ENCODE measurements around the gene NAA40. TPM values are rescaled to one million over a fixed set of nuclear protein-coding genes. Genes with fewer than 3 reads are reported as not detected.

The NAA40 gene
- total and polyA plus RNA-seq, 2 of the 13 experiments (the other 11 are each of a cell fraction or from before 2014, with no cell fraction given), result 11.1 to 17.9 TPM

- peak; percentile 84; the same call in 1 of the 2 replicates for TF ChIP-seq ZNF580 (CRISPR knock-in tag; IDR thresholded peaks at IDR 0.05; ENCODE audit: borderline replicate concordance, low read depth)
- TF ChIP-seq ZNF781 (CRISPR knock-in tag; IDR thresholded peaks at IDR 0.05; ENCODE audit: borderline replicate concordance, not compliant biosample characterization), result no peak
- no peak; the same call in 1 of the 2 replicates for TF ChIP-seq KDM1A (CRISPR knock-in tag; IDR thresholded peaks at IDR 0.05)
- no peak for TF ChIP-seq ZNF597 (CRISPR knock-in tag; IDR thresholded peaks at IDR 0.05)
- peak; percentile 26; the same call in 1 of the 2 replicates for TF ChIP-seq PITX1 (CRISPR knock-in tag; IDR thresholded peaks at IDR 0.05)
- peak; percentile 33; the same call in 1 of the 2 replicates for TF ChIP-seq ZNF556 (CRISPR knock-in tag; IDR thresholded peaks at IDR 0.05; ENCODE audit: borderline replicate concordance)
- TF ChIP-seq HINFP (CRISPR knock-in tag; IDR thresholded peaks at IDR 0.05; ENCODE audit: low read depth), result no peak; the same call in none of the 2 replicates
- TF ChIP-seq ZNF224 (CRISPR knock-in tag; IDR thresholded peaks at IDR 0.05), result no peak
- TF ChIP-seq ARID3A (IDR thresholded peaks at IDR 0.05; ENCODE audit: low read depth, low read length), result no peak
- TF ChIP-seq LCORL (IDR thresholded peaks at IDR 0.05), result no peak
- TF ChIP-seq LCORL (CRISPR knock-in tag; IDR thresholded peaks at IDR 0.05), result peak; percentile 71; the same call in 1 of the 2 replicates
- TF ChIP-seq RBM39 (IDR thresholded peaks at IDR 0.05; ENCODE audit: low read depth, low read length, poor library complexity, severe bottlenecking), result peak; percentile 90
- no peak for TF ChIP-seq ZNF564 (CRISPR knock-in tag; IDR thresholded peaks at IDR 0.05)
- 0 out of 2 replicates have a peak, but pooled peaks have one; percentile 77 for TF ChIP-seq ZNF557 (CRISPR knock-in tag; IDR thresholded peaks at IDR 0.05)
- no peak for TF ChIP-seq SRSF1 (optimal IDR thresholded peaks at IDR 0.05; ENCODE audit: low read depth, low read length)
- peak; percentile 89; the same call in 1 of the 2 replicates for TF ChIP-seq ETS1 (CRISPR knock-in tag; IDR thresholded peaks at IDR 0.05)
- TF ChIP-seq ZNF788 (CRISPR knock-in tag; IDR thresholded peaks at IDR 0.05; ENCODE audit: borderline replicate concordance), result peak; percentile 50; the same call in 1 of the 2 replicates
- peak; percentile 23; the same call in 1 of the 2 replicates for TF ChIP-seq ZNF724P (CRISPR knock-in tag; IDR thresholded peaks at IDR 0.05; ENCODE audit: borderline replicate concordance)
- peak; percentile 71 for TF ChIP-seq MED1 (CRISPR knock-in tag; IDR thresholded peaks at IDR 0.05)
- TF ChIP-seq MAZ (IDR thresholded peaks at IDR 0.05; ENCODE audit: borderline replicate concordance, low read depth, low read length), result peak; percentile 92; the same call in 1 of the 2 replicates
- TF ChIP-seq MAZ (CRISPR knock-in tag; IDR thresholded peaks at IDR 0.05; ENCODE audit: low read depth), result peak; percentile 91
- TF ChIP-seq CENPT (CRISPR knock-in tag; IDR thresholded peaks at IDR 0.05; ENCODE audit: low read depth), result no peak
- no peak for TF ChIP-seq NFE2L2 (IDR thresholded peaks at IDR 0.05; ENCODE audit: low read length)
- peak; percentile 76 for TF ChIP-seq KMT2A (CRISPR knock-in tag; IDR thresholded peaks at IDR 0.05)
- peak; percentile 40; the same call in 1 of the 2 replicates for TF ChIP-seq RAD21 (CRISPR knock-in tag; IDR thresholded peaks at IDR 0.05)
These were observed 47.5 kb downstream of the NAA40 start, which contains the start of gene OTUB1 (continued) for GRCh38 chr11:63986156-63986931.
